ENCODE measurements around the gene MYORG. TPM values are rescaled to one million over a fixed set of nuclear protein-coding genes. Genes with fewer than 3 reads are reported as not detected.

MYORG gene
- 10 to 100 TPM; 27.1 to 73.6 (median 36.0) TPM for total RNA-seq
- long read RNA-seq, full-length matches to known transcripts: 3 of 4 reads
- long read RNA-seq, partial matches to known transcripts: 0 of 4 reads
- long read RNA-seq, other reads (novel, unspliced or antisense): 1 of 4 reads

DNA sequence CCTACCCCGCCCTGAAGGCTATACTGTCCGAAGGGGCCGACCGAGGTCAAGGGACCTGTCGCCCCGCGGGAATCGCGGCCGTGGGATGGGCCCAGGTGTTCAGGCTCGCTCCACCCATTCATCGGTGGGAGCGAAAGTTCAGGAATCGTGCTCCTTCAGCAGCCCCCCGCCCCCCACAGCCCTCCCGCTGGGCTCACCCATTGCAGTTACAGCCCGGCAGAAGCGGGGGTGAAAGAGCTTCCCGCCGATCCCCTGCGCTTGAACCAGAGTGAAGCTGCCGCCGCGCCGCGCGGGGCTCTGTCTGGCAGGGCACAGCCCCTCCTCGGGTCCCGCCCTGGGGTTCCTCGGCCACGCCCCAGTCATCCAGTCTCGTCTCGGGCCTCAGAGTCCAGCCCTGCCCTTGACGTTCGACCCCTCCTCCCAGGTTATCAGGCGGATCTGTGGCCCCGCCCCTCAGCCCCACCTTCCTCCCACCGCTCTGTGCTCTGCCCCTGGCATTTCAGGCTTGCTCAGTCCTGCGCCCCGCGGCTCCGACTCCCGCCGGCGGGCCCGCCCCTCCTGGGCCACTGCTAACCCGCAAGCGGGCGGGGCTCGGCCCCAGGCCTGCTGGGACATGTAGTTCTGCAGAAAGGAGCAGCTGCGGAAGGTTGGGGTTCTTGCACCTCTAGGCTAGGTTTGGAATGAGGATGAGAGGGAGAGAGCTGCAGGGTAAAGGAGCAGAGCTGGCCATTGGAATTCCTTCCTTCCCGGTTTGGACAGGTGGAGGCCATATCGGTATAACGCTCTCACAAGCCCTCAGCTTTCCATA is at the start of gene MYORG:
MYORG (minus strand) TSS at position 303 of the 808 bp plus-strand sequence. CDS start 3,955 bp downstream, outside the sequence.
- intact Hi-C loops (cut with DNase I): loop anchor here in 1 of 2 donors (5.0 kb wide), 1 partner anchor 44 kb away; no protein-coding TSS in a partner anchor
- 1% methylated on average over 15 of the region's 54 CpGs for WGBS (ENCODE audit: insufficient coverage, low coverage, low lambda C conversion rate, missing lambda C conversion rate)
- peak within 1 kb of the TSS; percentile 60 to 70 (median 64) for H3K27ac ChIP-seq

DNA sequence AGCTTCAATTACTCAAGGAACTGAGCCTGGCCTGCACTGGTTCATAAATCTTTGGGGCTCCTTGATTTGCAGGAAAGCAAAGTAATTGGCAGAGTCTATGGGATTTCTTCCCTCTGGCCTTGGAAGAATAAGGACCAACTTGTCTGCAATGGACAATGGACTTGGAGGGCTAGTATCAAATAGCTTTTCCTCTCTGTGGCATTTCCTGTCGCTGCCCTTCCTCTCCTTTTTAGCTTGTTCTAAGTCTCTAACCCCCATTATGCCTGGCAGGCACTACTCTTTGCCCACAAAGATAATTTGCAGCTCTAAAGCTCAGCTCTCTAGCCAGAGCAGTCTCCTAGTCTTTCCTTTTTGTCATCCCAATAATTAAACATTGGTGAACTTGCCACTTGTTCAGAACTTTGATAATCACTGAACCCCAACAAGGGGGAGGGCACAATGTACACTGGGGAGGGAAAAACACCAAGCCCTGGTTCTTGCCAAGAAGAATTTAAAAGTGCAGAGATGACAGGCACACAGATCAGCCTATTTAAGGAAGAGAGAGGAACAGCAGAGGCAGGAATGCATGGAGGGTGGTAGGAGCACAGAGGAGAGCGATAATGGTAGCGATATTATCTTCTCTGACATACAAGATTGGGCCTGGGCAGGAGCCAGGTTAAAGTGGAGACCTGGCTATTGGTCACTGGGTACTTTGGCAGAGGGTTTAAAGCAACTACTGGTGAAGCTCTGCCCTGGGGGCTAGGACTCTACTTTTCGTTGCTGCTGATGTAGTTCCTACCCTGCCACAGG is 43.2 kb upstream of the MYORG start:
- H3K36me3 ChIP-seq: no peaks in the 10 kb centered on the region
- no peak overlapping the region for H3K4me3 ChIP-seq
- WGBS (ENCODE audit: insufficient coverage, low coverage, low lambda C conversion rate, missing lambda C conversion rate): 88% methylated on average over 4 of the region's 4 CpGs
- DNase-seq (no peak), ATAC-seq (no peak)
- TF ChIP-seq, protein P1, sequence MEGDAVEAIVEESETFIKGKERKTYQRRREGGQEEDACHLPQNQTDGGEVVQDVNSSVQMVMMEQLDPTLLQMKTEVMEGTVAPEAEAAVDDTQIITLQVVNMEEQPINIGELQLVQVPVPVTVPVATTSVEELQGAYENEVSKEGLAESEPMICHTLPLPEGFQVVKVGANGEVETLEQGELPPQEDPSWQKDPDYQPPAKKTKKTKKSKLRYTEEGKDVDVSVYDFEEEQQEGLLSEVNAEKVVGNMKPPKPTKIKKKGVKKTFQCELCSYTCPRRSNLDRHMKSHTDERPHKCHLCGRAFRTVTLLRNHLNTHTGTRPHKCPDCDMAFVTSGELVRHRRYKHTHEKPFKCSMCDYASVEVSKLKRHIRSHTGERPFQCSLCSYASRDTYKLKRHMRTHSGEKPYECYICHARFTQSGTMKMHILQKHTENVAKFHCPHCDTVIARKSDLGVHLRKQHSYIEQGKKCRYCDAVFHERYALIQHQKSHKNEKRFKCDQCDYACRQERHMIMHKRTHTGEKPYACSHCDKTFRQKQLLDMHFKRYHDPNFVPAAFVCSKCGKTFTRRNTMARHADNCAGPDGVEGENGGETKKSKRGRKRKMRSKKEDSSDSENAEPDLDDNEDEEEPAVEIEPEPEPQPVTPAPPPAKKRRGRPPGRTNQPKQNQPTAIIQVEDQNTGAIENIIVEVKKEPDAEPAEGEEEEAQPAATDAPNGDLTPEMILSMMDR (IDR thresholded peaks at IDR 0.05): no peak
- no peak for TF ChIP-seq POLR2A (IDR thresholded peaks at IDR 0.05)
- intact Hi-C loops (cut with DNase I): no loop called here
- H3K4me1 ChIP-seq: no peaks in the 10 kb centered on the region
- H3K27ac ChIP-seq: no peak overlapping the region
- no peaks in the 10 kb centered on the region for H3K27me3 ChIP-seq
- H3K9me3 ChIP-seq: no peaks in the 10 kb centered on the region

More for the DNA sequence above, at the start of gene MYORG:
- Histone ChIP-seq H3K4me3 (peak within 1 kb of the TSS; percentile 80 to 83 (median 80)), H3K27me3 (no peaks in the 10 kb centered on the region), H3K4me1 (peaks cover 0 to 33% (median 7%) of the 10 kb centered on the region in 4 donors), H3K9me3 (no peaks in the 10 kb centered on the region), H3K36me3 (peaks cover 0 to 8% (median 3%) of the 10 kb centered on the region in 4 donors)
- peak; percentile 93 for TF ChIP-seq POLR2A (IDR thresholded peaks at IDR 0.05)
- TF ChIP-seq, protein P1 (IDR thresholded peaks at IDR 0.05): no peak
- peak; percentile 75 to 87 (median 76) for ATAC-seq
- peak; percentile 97 to 99 (median 99) for DNase-seq

DNA sequence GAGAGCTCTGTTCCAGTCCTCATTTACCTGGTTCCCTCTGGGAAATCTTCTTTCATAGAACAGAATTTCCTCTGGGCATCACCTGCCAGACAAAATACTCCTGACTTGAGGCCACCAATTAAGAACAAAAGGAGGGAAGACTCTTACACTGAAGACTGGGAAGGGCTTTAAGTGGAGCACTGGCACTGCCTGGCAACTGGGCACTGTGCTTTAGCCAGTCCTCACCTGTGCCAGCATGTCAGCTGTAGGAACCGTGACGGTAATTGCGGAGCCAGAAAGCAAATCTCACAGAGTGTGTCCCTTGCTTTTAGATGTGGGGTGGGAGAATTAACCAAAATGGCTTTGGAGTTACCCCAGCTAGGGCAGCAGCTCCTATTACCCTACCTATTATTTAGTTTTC is 41.0 kb upstream of the MYORG start:
- no peak overlapping the region for H3K4me3 ChIP-seq
- H3K36me3 ChIP-seq: no peaks in the 10 kb centered on the region
- no peaks in the 10 kb centered on the region for H3K4me1 ChIP-seq
- intact Hi-C loops (cut with DNase I): no loop called here
- H3K27ac ChIP-seq: no peak overlapping the region
- no peak for ATAC-seq
- no peaks in the 10 kb centered on the region for H3K9me3 ChIP-seq
- no peaks in the 10 kb centered on the region for H3K27me3 ChIP-seq
- no peak for TF ChIP-seq POLR2A (IDR thresholded peaks at IDR 0.05)
- TF ChIP-seq, protein P1 (IDR thresholded peaks at IDR 0.05): no peak
- DNase-seq: no peak
- 100% methylated on average over 3 of the region's 3 CpGs for WGBS (ENCODE audit: insufficient coverage, low coverage, low lambda C conversion rate, missing lambda C conversion rate)

DNA sequence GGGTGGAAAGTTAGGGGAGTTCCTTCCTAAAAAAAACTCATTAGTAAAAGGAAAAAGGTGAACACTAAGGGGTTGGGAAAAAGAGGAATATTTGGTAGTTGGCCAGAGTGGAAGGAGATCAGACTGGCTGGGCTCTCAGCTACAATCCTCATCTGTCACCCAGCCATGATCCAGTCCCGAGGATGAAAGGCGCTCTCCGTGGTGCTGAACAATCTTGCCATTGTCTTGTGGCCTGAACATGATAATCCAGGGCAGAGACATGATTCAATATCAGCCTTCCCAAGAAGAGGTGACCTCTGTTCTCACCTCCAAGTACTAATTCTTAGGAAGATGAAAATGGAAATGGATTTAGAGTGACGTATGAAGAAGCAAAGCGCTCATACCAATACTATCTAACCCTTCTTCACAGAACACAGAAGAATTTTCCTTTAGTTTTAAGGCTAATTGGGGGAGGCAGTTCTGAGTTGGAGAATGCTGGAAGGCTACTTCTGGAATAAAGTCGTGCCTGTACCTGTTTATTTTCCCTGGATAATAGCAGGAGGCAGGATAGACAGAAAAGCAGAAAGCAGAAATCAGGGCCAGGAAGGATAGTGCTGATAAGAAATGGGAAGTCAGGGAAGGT is 36.6 kb upstream of the MYORG start:
- Histone ChIP-seq H3K27me3 (no peaks in the 10 kb centered on the region), H3K4me1 (no peaks in the 10 kb centered on the region), H3K4me3 (no peak overlapping the region), H3K36me3 (no peaks in the 10 kb centered on the region), H3K27ac (no peak overlapping the region), H3K9me3 (no peaks in the 10 kb centered on the region)
- TF ChIP-seq POLR2A (IDR thresholded peaks at IDR 0.05): no peak
- TF ChIP-seq, protein P1 (IDR thresholded peaks at IDR 0.05): no peak
- peak in 3 of 4 donors; percentile 38 to 46 (median 44) for ATAC-seq
- WGBS (ENCODE audit: insufficient coverage, low coverage, low lambda C conversion rate, missing lambda C conversion rate): 26% methylated on average over 6 of the region's 6 CpGs
- DNase-seq: no peak
- intact Hi-C loops (cut with DNase I): no loop called here

All from right lobe of liver (tissue), 6 donors.